NCI-H2029 treated with DMSO at 0.1 percent for 48 hours (cell line): Measurements from ENCODE around the gene TLR5.

ENCODE experiments used
- DNase-seq: peaks from one replicate; lab custom pipeline; 2025; lab: John Stamatoyannopoulos, UW

The TLR5 gene

DNA sequence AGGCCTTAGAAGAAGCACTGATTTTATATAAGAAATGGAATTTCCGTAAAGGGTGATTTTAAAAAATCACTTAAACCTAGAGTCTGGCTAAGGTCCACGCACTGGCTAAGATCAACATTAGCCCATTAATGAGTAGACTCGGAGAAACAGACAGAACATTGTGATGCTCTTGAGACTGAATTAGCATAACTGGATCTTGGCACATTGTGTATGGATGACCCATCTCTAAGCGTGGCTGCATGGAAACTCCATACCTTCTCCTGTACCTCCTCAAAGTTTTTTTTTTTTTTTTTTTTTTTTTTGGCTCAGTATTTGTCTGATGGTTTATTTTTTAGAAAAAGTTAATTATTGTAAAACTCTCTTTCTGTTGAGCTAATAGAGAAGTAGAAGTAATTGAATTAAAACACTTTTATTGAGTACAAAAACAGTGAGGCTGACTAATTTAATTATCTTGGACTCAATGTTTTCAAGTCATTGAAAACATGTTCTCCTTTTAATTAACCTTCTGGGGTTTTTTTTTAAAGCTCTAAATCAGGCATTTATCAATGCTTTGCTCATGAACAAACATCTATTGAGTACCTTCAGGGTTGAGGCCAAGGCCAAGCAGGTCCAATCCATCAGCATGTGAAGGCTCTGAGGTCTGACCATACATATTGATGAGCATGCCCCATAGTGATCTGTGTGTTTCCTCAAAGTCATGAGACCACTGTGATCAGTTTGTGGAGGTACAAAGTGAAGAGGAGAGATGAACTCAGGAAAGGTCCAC lies 74.0 kb downstream of the TLR5 start:
- no peak for DNase-seq

DNA sequence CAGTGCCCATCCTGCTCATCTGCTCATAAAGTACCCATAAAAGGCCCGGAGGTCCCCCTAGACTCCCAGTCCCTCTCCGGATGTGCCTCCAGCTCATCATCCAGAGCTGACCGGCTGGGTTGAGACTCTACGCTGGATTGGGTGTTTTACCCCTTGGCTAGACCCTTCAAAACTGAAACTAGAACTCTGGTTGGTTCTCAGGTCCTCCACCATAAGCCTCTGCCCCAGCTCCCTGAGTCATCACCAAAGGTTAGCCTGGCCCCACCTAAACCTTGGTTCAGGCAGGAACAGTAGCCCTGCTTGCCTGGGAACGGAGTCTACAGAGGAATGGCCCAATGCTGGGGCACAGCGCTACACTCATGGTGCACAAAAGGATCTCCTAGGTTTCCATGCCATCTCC lies 75.1 kb downstream of the TLR5 start:
- no peak for DNase-seq

DNA sequence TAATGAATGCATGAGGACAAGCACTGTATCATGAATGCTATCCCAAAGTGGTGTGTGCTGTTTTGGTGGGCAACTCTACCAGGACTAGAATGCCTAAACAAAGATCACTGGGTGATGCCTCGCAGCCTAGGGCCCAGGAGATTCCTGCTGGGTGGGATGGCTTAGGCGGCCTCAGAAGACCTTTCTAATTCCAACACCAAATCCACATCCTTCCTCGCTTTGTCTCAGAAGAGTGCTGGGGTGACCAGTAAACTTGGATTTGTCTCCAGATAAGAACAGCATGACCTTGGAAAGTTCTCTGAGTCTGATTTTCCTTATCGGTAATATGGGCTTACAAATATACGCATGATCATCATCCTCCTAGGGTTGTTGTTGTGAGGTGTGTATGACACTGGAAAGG lies 76.6 kb downstream of the TLR5 start:
- no peak for DNase-seq

GRCh38 chr1:223062177-223062576 lies 80.9 kb downstream of the TLR5 start:
- no peak for DNase-seq

DNA sequence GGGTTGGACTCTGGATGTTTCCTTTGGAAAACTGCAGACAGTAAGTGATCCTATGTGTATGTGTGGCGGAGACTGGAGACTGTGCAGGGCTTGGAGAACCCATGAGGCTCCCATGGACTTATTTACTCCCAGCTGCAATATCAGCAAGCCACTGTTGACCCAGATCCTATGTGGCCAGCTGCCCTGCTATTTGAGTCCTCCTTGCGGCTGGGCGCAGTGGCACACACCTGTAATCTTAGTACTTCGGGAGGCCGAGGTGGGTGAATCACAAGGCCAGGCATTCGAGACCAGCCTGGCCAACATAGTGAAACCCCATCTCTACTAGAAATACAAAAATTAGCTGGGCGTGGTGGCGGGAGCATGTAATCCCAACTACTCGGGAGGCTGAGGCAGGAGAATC lies 83.5 kb downstream of the TLR5 start:
- no peak for DNase-seq
